Measurements from ENCODE around the gene TAC4.

TAC4 gene, protein sequence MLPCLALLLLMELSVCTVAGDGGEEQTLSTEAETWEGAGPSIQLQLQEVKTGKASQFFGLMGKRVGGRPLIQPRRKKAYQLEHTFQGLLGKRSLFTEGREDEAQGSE

DNA sequence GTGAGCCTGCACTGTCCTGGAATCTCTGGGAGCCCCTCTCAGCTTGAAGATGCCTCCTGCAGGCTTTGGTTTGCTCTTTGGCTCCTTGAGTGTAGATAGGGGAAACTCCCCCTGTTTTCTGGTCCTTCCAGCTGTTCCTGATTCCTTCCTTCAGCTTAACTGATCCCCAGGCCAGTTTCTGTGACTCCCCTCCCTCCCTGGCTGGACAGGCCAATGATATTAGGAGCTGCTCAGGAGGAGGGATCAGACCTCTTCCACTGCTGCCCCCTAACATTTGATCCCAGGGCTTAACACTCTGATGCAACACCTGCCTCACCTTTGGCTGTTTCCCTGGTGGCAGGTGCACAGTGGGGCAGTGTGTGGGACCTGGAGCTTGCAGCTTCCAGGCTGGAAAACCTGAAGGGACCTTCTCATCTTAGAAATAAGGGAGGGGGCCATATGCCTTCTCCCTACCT lies at the start of gene TAC4:
Gene TAC4 (minus strand): TSS at position 51 of the 455 bp plus-strand sequence. CDS start 52 bp downstream, outside the sequence.
- Histone ChIP-seq H3K9me3 (ENCODE audit: control insufficient read depth, insufficient read depth, low read length) (no peaks in the 10 kb centered on the region), H3K27ac (ENCODE audit: low read depth, low read length) (no peak within 1 kb of the TSS), H3K36me3 (ENCODE audit: control insufficient read depth, insufficient read depth, low read length) (peaks cover 4% of the 10 kb centered on the region), H3K4me3 (ENCODE audit: low read depth, low read length) (no peak within 1 kb of the TSS), H3K4me1 (ENCODE audit: control insufficient read depth, insufficient read depth, low read length) (peaks cover 15% of the 10 kb centered on the region), H3K27me3 (ENCODE audit: control insufficient read depth, insufficient read depth, low read length) (peaks cover 33% of the 10 kb centered on the region), H3K9ac (ENCODE audit: low read depth, low read length) (no peak within 1 kb of the TSS)

DNA sequence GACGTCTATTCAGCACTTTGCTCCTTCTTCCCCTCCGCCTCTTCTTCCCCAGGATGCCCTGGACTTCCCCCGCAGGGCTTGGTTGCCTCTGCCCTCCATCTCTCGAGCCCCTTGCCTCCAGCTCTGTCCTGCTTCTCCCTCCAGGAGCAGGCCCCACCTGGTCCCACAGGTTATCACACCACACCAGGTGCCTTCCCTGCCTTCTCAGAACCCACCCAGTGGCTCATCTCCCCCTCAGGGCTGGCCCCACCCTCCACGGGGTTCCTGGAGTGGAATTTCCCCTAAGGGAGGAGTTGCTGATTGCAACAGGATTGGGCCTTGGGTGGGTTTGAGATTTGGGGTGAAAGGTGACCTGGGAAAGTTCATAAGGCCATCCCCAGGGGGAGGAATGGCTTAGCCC lies 49.0 kb upstream of the TAC4 start:
- peaks cover 40% of the 10 kb centered on the region for H3K27me3 ChIP-seq (ENCODE audit: control insufficient read depth, insufficient read depth, low read length)
- no peak overlapping the region for H3K9ac ChIP-seq (ENCODE audit: low read depth, low read length)
- no peak overlapping the region for H3K27ac ChIP-seq (ENCODE audit: low read depth, low read length)
- H3K4me3 ChIP-seq (ENCODE audit: low read depth, low read length): no peak overlapping the region
- H3K9me3 ChIP-seq (ENCODE audit: control insufficient read depth, insufficient read depth, low read length): no peaks in the 10 kb centered on the region
- H3K36me3 ChIP-seq (ENCODE audit: control insufficient read depth, insufficient read depth, low read length): no peaks in the 10 kb centered on the region
- H3K4me1 ChIP-seq (ENCODE audit: control insufficient read depth, insufficient read depth, low read length): peaks cover 6% of the 10 kb centered on the region; the same call in 1 of the 2 replicates

DNA sequence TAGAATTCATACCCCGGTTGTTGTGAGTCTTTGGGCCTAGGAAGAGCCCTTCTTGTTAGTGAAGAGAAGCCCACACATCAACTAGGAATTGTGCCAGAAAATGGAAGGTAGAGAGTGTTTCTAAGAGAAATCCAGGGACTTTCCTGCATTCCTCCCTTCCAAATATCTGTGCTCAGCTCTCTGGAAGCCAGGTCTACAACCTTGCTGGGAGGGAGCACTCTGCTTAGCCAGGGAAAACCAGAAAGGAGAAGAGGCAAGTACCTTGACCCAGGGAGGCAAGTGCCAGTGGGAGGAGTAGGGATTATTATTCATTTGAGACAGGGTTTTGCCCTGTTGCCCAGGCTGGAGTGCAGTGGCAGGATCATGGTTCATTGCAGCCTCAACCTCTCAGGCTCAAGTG lies 48.4 kb upstream of the TAC4 start:
- H3K4me3 ChIP-seq (ENCODE audit: low read depth, low read length): no peak overlapping the region
- H3K36me3 ChIP-seq (ENCODE audit: control insufficient read depth, insufficient read depth, low read length): no peaks in the 10 kb centered on the region
- no peak overlapping the region for H3K9ac ChIP-seq (ENCODE audit: low read depth, low read length)
- peaks cover 6% of the 10 kb centered on the region; the same call in 1 of the 2 replicates for H3K4me1 ChIP-seq (ENCODE audit: control insufficient read depth, insufficient read depth, low read length)
- no peak overlapping the region for H3K27ac ChIP-seq (ENCODE audit: low read depth, low read length)
- H3K27me3 ChIP-seq (ENCODE audit: control insufficient read depth, insufficient read depth, low read length): peaks cover 41% of the 10 kb centered on the region
- no peaks in the 10 kb centered on the region for H3K9me3 ChIP-seq (ENCODE audit: control insufficient read depth, insufficient read depth, low read length)

DNA sequence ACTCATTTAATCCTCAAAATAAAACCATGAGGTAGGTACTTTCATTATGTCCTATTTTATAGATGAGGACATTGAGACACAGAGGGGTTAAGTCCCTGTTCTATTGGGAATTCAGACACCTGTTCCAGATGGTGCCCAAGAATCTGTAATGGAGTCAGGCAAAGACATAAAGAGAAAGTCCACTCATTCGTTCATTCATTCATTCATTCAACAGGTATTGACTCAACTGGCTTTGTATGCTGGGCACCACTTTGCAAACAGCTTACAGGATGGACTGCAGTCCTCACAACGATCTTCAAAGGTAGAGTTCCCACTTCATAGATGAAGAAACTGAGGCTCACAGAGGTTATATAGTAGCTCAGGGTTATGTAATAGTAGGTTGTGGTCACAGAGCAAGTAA lies 47.9 kb upstream of the TAC4 start:
- no peak overlapping the region for H3K4me3 ChIP-seq (ENCODE audit: low read depth, low read length)
- no peak overlapping the region for H3K27ac ChIP-seq (ENCODE audit: low read depth, low read length)
- H3K9ac ChIP-seq (ENCODE audit: low read depth, low read length): no peak overlapping the region
- H3K4me1 ChIP-seq (ENCODE audit: control insufficient read depth, insufficient read depth, low read length): peaks cover 6% of the 10 kb centered on the region; the same call in 1 of the 2 replicates
- H3K27me3 ChIP-seq (ENCODE audit: control insufficient read depth, insufficient read depth, low read length): peaks cover 41% of the 10 kb centered on the region
- H3K36me3 ChIP-seq (ENCODE audit: control insufficient read depth, insufficient read depth, low read length): no peaks in the 10 kb centered on the region
- no peaks in the 10 kb centered on the region for H3K9me3 ChIP-seq (ENCODE audit: control insufficient read depth, insufficient read depth, low read length)

DNA sequence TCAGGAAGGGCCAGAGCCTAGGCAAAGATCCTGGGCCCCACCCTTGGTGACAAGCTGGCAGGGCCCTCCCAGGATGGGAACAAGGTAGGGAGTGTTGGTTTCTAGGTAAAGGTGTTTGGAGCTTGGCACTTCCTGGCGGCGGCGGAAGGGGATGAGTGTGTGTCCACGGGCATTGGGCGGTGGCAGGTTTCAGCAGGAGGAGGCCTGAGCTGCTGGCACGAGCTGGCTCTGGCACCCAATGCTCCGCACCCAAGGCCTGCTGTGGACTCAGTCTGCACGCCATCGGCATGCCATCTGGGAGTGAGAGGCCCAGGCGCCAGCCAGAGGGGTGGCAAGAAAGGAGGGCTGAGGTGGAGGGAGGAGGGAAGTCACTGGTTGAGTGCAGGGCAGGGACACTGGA lies 46.9 kb upstream of the TAC4 start:
- no peak overlapping the region for H3K27ac ChIP-seq (ENCODE audit: low read depth, low read length)
- no peak overlapping the region for H3K4me3 ChIP-seq (ENCODE audit: low read depth, low read length)
- H3K27me3 ChIP-seq (ENCODE audit: control insufficient read depth, insufficient read depth, low read length): peaks cover 46% of the 10 kb centered on the region
- H3K9ac ChIP-seq (ENCODE audit: low read depth, low read length): 0 out of 2 replicates have a peak overlapping the region, but pooled peaks have one; percentile 30
- H3K4me1 ChIP-seq (ENCODE audit: control insufficient read depth, insufficient read depth, low read length): peaks cover 9% of the 10 kb centered on the region; the same call in 1 of the 2 replicates
- no peaks in the 10 kb centered on the region for H3K9me3 ChIP-seq (ENCODE audit: control insufficient read depth, insufficient read depth, low read length)
- no peaks in the 10 kb centered on the region for H3K36me3 ChIP-seq (ENCODE audit: control insufficient read depth, insufficient read depth, low read length)

DNA sequence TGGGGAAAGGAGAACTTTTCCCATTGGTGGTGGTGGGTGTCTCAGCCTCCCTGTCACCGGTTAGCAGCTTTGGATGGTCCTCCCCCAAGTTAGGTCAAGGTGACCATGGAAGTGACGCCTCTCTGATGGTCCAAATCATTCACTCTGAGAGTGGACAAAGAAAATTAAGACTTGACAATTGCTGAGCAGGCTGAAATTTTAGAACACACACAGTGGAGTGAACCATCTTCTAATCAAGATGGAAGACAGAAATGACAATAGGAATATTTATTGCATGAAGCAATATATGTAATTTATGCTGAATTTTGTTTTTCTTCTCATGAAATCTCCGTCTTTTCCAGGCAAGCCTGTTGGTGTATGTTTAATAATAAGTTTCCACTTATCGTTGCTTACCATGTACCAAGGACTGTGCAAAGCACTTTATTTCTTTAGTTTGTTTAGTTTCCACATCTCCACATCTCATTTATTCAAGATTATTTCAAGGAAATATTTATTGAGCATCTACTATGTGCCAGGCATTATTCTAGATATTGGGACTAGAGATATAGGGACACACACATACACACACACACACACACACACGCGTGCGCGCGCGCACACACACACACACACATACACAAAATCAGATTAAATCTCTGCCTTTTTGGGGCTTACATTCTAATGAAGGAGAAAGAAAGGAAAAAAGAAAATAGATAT lies 44.0 kb upstream of the TAC4 start:
- H3K4me1 ChIP-seq (ENCODE audit: control insufficient read depth, insufficient read depth, low read length): peaks cover 10% of the 10 kb centered on the region
- H3K9ac ChIP-seq (ENCODE audit: low read depth, low read length): no peak overlapping the region
- no peaks in the 10 kb centered on the region for H3K36me3 ChIP-seq (ENCODE audit: control insufficient read depth, insufficient read depth, low read length)
- no peak overlapping the region for H3K27ac ChIP-seq (ENCODE audit: low read depth, low read length)
- no peaks in the 10 kb centered on the region for H3K9me3 ChIP-seq (ENCODE audit: control insufficient read depth, insufficient read depth, low read length)
- H3K4me3 ChIP-seq (ENCODE audit: low read depth, low read length): no peak overlapping the region
- peaks cover 44% of the 10 kb centered on the region for H3K27me3 ChIP-seq (ENCODE audit: control insufficient read depth, insufficient read depth, low read length)

DNA sequence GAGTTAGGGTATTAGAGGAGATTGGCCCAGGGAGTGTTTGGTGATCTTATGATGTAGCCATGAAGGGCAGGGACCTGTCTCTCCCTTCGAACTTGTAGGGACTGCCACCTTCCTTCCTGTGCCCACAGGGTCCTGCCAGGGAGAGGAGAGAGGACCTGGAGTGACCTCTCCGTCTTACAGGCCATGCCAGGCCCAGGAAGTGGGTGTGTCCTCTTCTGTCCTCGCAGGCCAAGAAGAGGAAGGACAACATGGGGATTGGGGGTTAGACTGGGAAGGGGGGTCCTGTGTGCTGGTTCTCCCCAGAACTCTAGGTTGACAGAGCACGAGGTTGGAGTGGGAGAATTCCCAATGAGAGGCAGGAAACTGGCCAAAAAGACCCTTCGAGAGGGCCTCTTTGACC lies 43.4 kb upstream of the TAC4 start:
- no peaks in the 10 kb centered on the region for H3K36me3 ChIP-seq (ENCODE audit: control insufficient read depth, insufficient read depth, low read length)
- no peak overlapping the region for H3K9ac ChIP-seq (ENCODE audit: low read depth, low read length)
- no peaks in the 10 kb centered on the region for H3K9me3 ChIP-seq (ENCODE audit: control insufficient read depth, insufficient read depth, low read length)
- no peak overlapping the region for H3K27ac ChIP-seq (ENCODE audit: low read depth, low read length)
- H3K4me3 ChIP-seq (ENCODE audit: low read depth, low read length): no peak overlapping the region
- peaks cover 10% of the 10 kb centered on the region for H3K4me1 ChIP-seq (ENCODE audit: control insufficient read depth, insufficient read depth, low read length)
- peaks cover 43% of the 10 kb centered on the region for H3K27me3 ChIP-seq (ENCODE audit: control insufficient read depth, insufficient read depth, low read length)

DNA sequence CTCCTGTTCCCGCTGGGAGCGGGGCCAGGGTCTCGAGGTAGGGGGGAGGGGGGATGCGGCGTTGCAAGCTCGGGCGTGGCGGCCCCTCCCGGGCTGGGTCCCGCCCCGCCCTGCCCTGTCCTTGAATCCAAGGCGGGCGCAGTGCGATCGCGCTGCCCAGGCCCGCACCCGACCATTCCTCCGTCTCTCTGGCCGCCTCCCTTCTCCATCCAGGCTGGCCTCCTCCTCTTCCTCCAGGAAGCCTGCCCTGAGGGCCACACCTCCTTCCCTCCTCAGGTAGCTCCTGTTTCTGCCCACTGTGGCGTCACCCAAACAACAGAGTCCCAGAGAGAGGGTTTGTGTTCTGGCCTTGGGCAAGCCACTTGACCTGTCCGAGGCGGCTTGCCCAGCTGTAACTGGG lies 43.0 kb upstream of the TAC4 start:
- Histone ChIP-seq H3K4me1 (ENCODE audit: control insufficient read depth, insufficient read depth, low read length) (peaks cover 10% of the 10 kb centered on the region), H3K27ac (ENCODE audit: low read depth, low read length) (no peak overlapping the region), H3K9ac (ENCODE audit: low read depth, low read length) (no peak overlapping the region), H3K27me3 (ENCODE audit: control insufficient read depth, insufficient read depth, low read length) (peaks cover 39% of the 10 kb centered on the region), H3K36me3 (ENCODE audit: control insufficient read depth, insufficient read depth, low read length) (no peaks in the 10 kb centered on the region), H3K4me3 (ENCODE audit: low read depth, low read length) (no peak overlapping the region), H3K9me3 (ENCODE audit: control insufficient read depth, insufficient read depth, low read length) (no peaks in the 10 kb centered on the region)

DNA sequence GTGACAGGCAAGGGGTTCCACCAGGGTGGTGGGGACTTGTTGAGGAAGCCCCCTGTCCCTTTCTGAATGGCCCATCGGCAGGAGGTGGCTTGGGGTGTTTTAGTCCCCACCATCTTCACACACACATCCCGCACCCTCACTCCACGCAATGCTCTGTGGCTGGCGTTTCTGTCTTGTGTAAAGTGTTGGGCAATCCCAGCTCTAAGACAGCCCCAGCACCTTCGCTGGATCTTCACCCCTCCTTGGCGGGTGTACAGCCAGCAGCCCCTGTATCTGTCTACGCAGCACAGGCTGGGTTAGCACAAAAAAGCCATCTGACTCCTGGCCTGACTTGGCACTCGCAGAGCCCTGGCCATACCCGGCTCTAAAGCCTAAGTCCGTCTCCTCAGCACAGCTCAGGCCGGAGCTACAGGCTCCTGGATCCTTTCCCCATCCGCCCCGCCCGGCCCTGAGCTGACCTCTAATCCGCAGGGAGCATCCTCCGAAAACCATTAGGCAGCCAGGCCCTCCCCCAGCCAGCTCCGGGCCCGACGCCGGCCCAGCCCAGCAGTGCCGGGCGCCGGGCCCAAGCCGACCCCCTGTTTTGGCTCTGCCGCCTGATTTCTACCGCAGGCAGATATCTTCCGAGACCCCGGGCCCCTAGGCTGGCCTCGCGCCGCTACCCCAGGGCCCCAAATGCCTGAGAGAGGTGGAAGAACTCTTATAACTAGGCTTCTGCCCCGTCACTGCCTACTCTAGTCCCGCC lies 42.4 kb upstream of the TAC4 start:
- Histone ChIP-seq H3K36me3 (ENCODE audit: control insufficient read depth, insufficient read depth, low read length) (no peaks in the 10 kb centered on the region), H3K27me3 (ENCODE audit: control insufficient read depth, insufficient read depth, low read length) (peaks cover 36% of the 10 kb centered on the region), H3K4me3 (ENCODE audit: low read depth, low read length) (no peak overlapping the region), H3K9ac (ENCODE audit: low read depth, low read length) (no peak overlapping the region), H3K9me3 (ENCODE audit: control insufficient read depth, insufficient read depth, low read length) (no peaks in the 10 kb centered on the region), H3K27ac (ENCODE audit: low read depth, low read length) (no peak overlapping the region), H3K4me1 (ENCODE audit: control insufficient read depth, insufficient read depth, low read length) (peaks cover 10% of the 10 kb centered on the region)

DNA sequence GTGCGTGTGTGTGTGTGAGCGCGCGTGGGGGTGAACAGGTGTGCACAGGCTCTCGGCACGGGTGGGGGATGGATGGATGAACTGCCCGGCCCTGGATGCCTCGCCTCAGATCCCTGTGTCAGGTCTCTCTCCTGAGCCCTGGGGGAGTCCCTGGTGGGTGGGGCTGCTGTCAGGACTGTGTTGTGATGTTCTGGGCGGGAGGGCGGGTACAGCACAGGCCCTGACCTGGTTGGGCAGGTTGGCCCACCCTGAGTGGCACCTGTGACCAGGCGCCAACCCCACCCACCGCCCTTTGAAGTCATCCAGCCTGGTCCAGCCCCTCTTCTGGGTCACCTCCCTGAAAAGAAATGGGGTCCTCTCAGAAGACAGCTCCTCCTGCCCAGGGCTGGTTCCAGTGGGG lies 41.6 kb upstream of the TAC4 start:
- peaks cover 10% of the 10 kb centered on the region for H3K4me1 ChIP-seq (ENCODE audit: control insufficient read depth, insufficient read depth, low read length)
- H3K27ac ChIP-seq (ENCODE audit: low read depth, low read length): no peak overlapping the region
- no peak overlapping the region for H3K4me3 ChIP-seq (ENCODE audit: low read depth, low read length)
- no peaks in the 10 kb centered on the region for H3K36me3 ChIP-seq (ENCODE audit: control insufficient read depth, insufficient read depth, low read length)
- no peaks in the 10 kb centered on the region for H3K9me3 ChIP-seq (ENCODE audit: control insufficient read depth, insufficient read depth, low read length)
- H3K9ac ChIP-seq (ENCODE audit: low read depth, low read length): no peak overlapping the region
- H3K27me3 ChIP-seq (ENCODE audit: control insufficient read depth, insufficient read depth, low read length): peaks cover 36% of the 10 kb centered on the region
